DND-41 (cell line): ENCODE data around the gene ARHGEF16.

Experiments used
- CTCF ChIP-seq: IDR thresholded peaks from 2 replicates; pipeline ENCODE4 v1.5.1; 2012; ENCODE audit warnings: borderline replicate concordance, low read length, moderate library complexity, mild to moderate bottlenecking; ENCODE audit not compliant: poor library complexity, severe bottlenecking; ENCODE audit errors: extremely low read depth
- EZH2 ChIP-seq: IDR thresholded peaks from 3 replicates; pipeline ENCODE4 v1.6.1; 2012; ENCODE audit warnings: borderline replicate concordance, low read depth, mild to moderate bottlenecking, moderate library complexity, low read length, inconsistent platforms; ENCODE audit not compliant: severe bottlenecking

DNA sequence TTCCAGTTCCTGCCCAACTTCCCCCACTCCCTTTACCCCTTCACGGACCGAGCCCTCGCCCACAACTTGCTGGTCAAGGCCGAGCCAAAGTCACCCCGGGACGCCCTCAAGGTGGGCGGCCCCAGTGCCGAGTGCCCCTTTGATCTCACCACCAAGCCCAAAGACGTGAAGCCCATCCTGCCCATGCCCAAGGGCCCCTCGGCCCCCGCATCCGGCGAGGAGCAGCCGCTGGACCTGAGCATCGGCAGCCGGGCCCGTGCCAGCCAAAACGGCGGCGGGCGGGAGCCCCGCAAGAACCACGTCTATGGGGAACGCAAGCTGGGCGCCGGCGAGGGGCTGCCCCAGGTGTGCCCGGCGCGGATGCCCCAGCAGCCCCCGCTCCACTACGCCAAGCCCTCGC lies 42.1 kb upstream of the ARHGEF16 start:
- TF ChIP-seq CTCF, result no peak
- TF ChIP-seq EZH2, result no peak
